Fibroblast of mammary gland (primary cell): ENCODE data around the gene ETFA.

ENCODE experiments used
- DNase-seq: peaks from one replicate; pipeline ENCODE4 v3.0.0-alpha.2; 2010; ENCODE audit warnings: low read depth
- H3K4me3 ChIP-seq: 2 replicates; pipeline ENCODE4 v1.5.1; 2011; ENCODE audit warnings: low read depth, mild to moderate bottlenecking, low read length, moderate library complexity; ENCODE audit not compliant: control insufficient read depth
- TF ChIP-seq, protein P1 (sequence below): conservative IDR thresholded peaks from 2 replicates; pipeline ENCODE4 v1.5.1; 2011; ENCODE audit warnings: low read depth, low read length, inconsistent platforms; ENCODE audit not compliant: control insufficient read depth, insufficient read depth

ETFA gene

DNA sequence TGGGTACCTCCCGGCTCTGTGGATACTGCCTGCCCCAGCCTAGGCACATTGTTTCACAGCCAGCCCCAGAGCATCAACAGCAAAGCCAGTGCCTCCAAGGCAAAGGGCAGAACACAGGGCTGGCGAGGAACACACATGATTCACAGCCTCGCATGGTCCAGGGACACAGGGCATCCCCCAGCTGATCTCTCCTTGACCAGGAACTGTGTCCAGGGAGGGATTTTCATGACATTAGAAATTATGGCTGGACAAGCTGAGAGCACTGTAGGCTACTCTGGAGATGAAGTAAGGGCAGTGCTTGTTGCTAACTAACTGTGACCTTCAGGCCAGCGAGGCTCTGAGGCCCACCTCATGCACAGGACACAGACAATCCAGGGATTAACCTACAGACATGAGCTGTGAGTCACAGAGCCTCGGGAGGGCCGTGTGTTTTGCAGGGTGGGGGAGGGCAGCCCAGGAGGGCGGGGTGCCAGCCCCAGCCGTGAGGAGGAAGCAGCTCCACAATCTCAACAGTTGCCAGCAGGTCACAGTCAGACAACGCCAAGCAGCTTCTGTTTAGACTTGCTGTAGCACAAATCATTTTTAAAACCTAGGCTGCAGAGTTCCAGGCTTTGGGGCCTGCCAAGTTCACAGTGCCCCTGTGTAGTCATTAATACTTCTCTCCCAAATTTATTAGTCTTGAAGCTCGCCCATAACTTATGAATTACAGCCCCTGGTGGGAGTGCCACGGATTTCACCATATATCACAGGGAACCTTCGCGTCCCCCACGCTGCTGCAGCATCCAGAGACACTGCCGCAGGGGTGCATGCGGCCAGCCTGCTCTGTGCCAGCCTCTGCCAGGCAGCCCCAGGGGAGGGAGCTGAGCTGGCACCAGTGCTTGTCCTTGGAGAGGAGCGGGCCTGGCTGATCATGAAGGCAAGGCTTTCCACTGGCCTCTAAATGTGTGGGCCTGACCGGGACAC lies 114.7 kb downstream of the ETFA start:
- H3K4me3 ChIP-seq: no peak overlapping the region
- peak; percentile 86 for DNase-seq
- TF ChIP-seq, protein P1, sequence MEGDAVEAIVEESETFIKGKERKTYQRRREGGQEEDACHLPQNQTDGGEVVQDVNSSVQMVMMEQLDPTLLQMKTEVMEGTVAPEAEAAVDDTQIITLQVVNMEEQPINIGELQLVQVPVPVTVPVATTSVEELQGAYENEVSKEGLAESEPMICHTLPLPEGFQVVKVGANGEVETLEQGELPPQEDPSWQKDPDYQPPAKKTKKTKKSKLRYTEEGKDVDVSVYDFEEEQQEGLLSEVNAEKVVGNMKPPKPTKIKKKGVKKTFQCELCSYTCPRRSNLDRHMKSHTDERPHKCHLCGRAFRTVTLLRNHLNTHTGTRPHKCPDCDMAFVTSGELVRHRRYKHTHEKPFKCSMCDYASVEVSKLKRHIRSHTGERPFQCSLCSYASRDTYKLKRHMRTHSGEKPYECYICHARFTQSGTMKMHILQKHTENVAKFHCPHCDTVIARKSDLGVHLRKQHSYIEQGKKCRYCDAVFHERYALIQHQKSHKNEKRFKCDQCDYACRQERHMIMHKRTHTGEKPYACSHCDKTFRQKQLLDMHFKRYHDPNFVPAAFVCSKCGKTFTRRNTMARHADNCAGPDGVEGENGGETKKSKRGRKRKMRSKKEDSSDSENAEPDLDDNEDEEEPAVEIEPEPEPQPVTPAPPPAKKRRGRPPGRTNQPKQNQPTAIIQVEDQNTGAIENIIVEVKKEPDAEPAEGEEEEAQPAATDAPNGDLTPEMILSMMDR: no peak

DNA sequence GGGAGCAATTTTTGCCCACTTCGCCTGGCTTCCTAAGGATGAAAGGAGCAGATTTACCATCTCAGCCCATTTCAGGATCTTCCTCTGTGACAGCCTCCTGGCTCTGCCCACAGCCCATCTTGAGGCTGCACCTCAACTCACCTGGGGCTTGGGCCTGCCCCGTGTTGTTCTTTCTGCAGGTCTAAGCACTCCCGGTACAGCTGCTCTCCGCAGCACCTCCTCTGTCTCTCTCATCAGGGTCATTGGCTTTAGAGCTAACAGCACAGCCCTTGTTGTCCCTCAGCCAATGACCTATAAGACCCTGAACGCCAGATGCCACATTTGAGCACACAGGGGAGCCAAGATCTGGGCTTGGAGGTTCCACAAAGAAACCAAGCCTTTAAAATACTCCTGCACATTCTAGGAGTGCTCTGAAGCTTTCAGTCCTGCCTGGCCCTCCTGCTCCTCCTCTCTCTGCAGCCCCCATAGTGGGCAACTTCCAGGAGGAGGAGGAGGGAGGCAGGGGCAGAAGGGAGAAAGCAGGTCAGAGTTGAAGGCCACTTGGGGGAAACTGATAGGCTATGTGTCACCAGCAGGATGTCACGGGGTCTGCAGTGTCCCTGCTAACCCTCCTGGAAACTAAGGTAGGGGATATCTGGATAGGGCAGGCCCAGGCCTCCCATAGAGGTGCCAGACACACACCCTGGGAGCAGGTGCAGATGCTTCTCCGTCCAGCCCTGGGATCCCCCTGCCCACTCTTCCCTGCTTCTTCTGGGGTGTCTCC lies 115.6 kb downstream of the ETFA start:
- TF ChIP-seq, protein P1: no peak
- DNase-seq: no peak
- H3K4me3 ChIP-seq: no peak overlapping the region

DNA sequence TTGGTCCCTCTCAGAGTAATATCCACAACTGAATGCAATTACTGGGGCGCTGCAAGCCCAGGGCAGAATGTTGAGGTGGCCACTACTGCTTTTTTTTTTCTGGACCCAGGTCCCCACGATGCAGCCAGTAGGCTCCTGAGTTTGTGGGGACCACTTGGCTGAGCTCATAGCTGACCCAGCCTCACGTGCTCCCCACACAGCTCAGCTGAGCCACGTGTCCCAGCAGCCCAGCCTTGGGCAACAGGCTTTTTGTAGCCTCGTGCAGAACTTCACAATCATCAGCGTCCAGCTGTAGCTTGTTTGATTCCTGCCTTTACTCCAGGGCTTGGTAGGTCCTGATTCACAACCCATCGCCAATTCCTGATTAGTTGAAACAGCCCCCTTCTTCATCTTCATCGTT lies 117.3 kb downstream of the ETFA start:
- TF ChIP-seq, protein P1: no peak
- peak; percentile 25 for DNase-seq
- H3K4me3 ChIP-seq: no peak overlapping the region

DNA sequence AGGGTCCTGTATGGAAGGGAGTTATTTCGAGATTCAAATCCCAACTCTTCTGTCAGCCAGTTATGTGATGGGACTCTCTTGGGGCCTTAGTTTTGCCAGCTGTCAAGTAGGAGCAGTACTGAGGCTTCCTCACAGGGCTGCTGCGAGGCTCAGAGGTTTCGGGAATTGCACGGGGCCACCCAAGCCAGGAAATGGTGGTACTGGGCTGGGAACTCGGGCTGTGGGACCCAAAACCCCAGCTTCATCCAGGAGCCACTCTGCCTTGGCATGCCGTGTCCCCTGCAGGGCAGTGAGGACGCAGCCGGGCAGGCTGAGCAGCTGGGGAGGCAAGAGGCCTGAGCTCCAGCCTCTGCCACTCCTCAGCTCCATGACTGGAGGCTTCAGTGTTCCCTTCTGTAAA lies 118.6 kb downstream of the ETFA start:
- H3K4me3 ChIP-seq: no peak overlapping the region
- no peak for DNase-seq
- TF ChIP-seq, protein P1: no peak

DNA sequence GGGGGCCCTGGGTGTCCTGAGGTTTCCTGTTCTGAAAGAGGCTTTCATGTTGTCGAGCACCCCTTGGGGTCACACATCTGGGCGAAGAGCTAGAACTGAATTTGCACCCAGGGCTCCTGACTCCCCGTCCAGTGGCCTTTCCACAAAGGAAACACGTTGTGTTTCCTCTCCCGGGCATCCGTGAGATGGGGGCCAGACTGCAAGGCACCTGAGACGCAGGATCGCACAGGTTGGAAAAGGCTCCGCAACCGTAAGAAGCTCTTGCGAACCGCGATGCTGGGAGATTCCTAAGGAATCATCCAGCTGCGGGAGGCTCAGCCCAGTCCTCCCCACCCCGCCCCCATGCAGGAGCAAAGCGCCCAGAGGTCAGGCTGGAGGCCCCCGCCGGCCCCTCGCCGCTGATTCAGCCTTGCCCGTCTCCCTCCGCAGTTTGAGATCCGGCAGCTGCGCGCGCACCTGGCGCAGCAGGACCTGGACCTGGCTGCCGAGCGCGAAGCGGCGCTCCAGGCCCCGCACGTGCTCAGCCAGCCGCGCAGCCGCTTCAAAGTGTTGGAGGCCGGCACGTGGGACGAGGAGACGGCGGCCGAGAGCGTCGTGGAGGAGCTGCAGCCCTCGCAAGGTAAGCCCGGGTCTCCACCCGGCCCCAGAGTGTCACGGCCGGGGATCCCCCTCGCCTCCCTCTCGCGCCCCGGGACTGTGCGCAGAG lies 119.6 kb downstream of the ETFA start:
- no peak for DNase-seq
- H3K4me3 ChIP-seq: no peak overlapping the region
- TF ChIP-seq, protein P1: no peak

DNA sequence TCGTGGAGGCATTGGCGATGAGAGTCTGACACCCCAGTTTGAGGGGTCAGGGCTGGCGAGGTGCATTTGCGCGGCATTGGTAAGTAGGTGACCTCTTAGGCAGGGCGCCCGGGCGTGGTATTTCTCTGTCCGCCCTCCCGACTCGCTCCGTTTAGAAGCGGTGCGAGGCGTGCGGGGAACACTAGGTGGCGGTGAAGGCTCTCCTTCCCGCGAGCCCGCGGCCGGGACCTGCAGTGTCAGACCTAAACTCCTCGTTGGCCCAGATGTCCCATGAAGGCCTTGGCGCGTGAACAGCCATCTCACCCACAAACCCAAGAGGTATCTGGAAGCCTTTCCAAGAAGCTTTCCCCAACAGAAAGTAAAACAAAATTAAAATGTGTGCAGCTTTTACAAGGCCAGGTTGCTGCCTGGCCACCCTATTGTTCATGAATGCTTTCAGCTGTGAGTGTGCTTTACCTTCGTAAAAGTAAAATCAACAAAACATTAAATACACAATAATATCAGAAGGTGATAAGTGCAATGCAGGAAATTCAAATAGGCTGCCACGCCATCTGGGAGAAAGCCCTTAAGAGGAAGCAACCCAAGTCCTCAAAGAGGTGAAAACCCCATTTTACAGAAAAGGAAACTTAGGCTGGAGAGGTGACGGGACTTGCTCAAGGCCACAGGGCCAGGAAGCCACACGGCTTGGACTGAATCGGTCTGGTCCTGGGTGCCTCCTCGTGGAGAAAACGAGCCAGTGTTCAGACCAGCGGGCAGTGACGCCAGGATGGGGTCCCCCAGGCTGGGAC lies 120.3 kb downstream of the ETFA start:
- H3K4me3 ChIP-seq: no peak overlapping the region

More for the DNA sequence above, 120.3 kb downstream of the ETFA start:
- peak; percentile 69 for DNase-seq
- TF ChIP-seq, protein P1: peak; percentile 76
